HG02943 (cell line): ENCODE results near the gene USP9X.
A peak's percentile ranks its signal among the peaks of the same experiment; 100 is the strongest.
"Not testable (repeated sequence)": the region's sequence is repeated elsewhere in the genome, so short reads cannot be mapped to it uniquely, and the experiment has no call there.

Experiments
- ATAC-seq: cut with Tn5 transposase; IDR thresholded peaks from one replicate; pipeline ENCODE4 v1.9.1; 2021; ENCODE audit warnings: mild to moderate bottlenecking, low read depth, moderate library complexity; ENCODE audit not compliant: unreplicated experiment

Gene USP9X

GRCh38 chrX:41121766-41122165 lies 36.5 kb downstream of the USP9X start:
- no peak for ATAC-seq

GRCh38 chrX:41122664-41123257 lies 37.5 kb downstream of the USP9X start:
- ATAC-seq, result no peak

GRCh38 chrX:41127477-41128192 lies 42.4 kb downstream of the USP9X start:
- ATAC-seq, result peak; percentile 72

GRCh38 chrX:41128955-41129354 lies 43.7 kb downstream of the USP9X start:
- ATAC-seq, result no peak

- ATAC-seq, result no peak
Measured at GRCh38 chrX:41131766-41132165, 46.5 kb downstream of the USP9X start.

- ATAC-seq, result no peak
Measured at GRCh38 chrX:41133551-41133950, 48.3 kb downstream of the USP9X start.

- no peak for ATAC-seq
Measured at GRCh38 chrX:41137589-41137988, 52.3 kb downstream of the USP9X start.

- no peak for ATAC-seq
Measured at GRCh38 chrX:41142130-41142910, 57.1 kb downstream of the USP9X start.

GRCh38 chrX:41144873-41145272 lies 59.6 kb downstream of the USP9X start:
- ATAC-seq, result no peak

GRCh38 chrX:41145920-41146608 lies 60.8 kb downstream of the USP9X start:
- no peak for ATAC-seq

- ATAC-seq, result no peak
Measured at GRCh38 chrX:41148553-41148952, 63.3 kb downstream of the USP9X start.

- no peak for ATAC-seq
Measured at GRCh38 chrX:41150043-41150442, 64.8 kb downstream of the USP9X start.

GRCh38 chrX:41151726-41152125 lies 66.5 kb downstream of the USP9X start:
- not testable (repeated sequence) for ATAC-seq

- no peak for ATAC-seq
Measured at GRCh38 chrX:41152221-41152620, 67.0 kb downstream of the USP9X start.

GRCh38 chrX:41153448-41153847 lies 68.2 kb downstream of the USP9X start:
- ATAC-seq, result no peak

GRCh38 chrX:41153957-41154356 lies 68.7 kb downstream of the USP9X start:
- ATAC-seq, result no peak

GRCh38 chrX:41164449-41164848 lies 79.2 kb downstream of the USP9X start:
- no peak for ATAC-seq

GRCh38 chrX:41167888-41168287 lies 82.6 kb downstream of the USP9X start:
- ATAC-seq, result no peak

- no peak for ATAC-seq
Measured at GRCh38 chrX:41176263-41176662, 91.0 kb downstream of the USP9X start.

- ATAC-seq, result no peak
Measured at GRCh38 chrX:41177297-41177696, 92.1 kb downstream of the USP9X start.

GRCh38 chrX:41178201-41178600 lies 93.0 kb downstream of the USP9X start:
- ATAC-seq, result no peak
